ENCODE results near the gene MBIP.

- TF ChIP-seq CTCF (IDR thresholded peaks at IDR 0.05; ENCODE audit: insufficient read depth, low read length, poor library complexity, severe bottlenecking) (no peak), EZH2phosphoT487 (conservative IDR thresholded peaks at IDR 0.05; ENCODE audit: low read length) (no peak)
Measured at GRCh38 chr14:36315159-36315853, 5.1 kb downstream of the MBIP start.

All from SU-DHL-6 (cell line).